Activated T-cell treated with anti-CD3 and anti-CD28 coated beads for 24 hours (primary cell): ENCODE data around the gene TMEM156.
"Not testable (repeated sequence)": the region's sequence is repeated elsewhere in the genome, so short reads cannot be mapped to it uniquely, and the experiment has no call there.

Experiments used
- DNase-seq: peaks from one replicate; pipeline ENCODE4 v3.0.0-alpha.2; 2020; ENCODE audit warnings: low read depth

Gene TMEM156

GRCh38 chr4:38957893-38958292 is 74.3 kb downstream of the TMEM156 start:
- no peak for DNase-seq

DNA sequence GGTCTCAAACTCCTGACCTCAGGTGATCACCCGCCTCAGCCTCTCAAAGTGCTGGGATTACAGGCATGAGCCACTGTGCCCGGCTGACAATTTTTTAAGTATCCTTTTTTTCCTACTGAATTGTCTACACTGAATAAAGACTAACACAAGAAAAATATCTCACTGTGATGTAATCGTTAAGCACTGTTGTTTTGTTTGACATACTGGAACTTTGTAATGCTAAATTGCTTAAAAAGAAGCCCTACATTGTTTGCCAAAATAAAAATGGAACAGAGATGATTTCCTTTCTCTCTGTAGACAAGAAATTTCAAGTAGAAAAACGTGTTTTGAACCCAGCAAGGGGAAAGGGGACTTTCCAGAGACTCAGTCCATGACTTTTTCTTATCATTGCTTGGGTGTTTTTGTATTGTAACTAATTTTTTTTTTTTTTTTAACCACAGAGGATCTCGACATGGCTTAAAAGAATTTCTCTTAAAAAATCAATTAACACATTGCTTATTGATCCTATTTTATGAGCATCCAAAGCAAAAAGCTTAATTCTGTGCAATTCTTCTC is 74.9 kb downstream of the TMEM156 start:
- no peak for DNase-seq

- no peak for DNase-seq
These were observed 76.3 kb downstream of the TMEM156 start for GRCh38 chr4:38955957-38956356.

DNA sequence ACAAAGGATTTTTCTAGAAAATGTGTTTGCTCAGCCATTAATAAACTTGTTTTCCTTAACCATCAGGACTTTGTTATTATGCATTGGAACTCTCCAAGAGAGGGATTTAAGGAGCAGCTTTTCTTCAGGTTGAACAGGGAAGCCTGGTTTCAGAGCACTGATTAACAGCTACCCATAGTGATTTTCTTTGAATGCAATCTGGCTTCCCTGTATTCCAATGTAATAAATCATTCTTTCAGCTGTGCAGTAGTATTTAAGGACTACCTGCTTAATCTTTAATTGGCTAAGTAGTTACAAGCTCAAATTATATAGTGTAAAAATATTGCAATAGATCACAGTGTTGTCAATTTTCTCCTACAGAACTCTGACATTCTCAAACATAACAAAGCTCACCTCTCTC is 77.5 kb downstream of the TMEM156 start:
- no peak for DNase-seq

- DNase-seq, result no peak
These were observed 80.2 kb downstream of the TMEM156 start for GRCh38 chr4:38952017-38952416.

DNA sequence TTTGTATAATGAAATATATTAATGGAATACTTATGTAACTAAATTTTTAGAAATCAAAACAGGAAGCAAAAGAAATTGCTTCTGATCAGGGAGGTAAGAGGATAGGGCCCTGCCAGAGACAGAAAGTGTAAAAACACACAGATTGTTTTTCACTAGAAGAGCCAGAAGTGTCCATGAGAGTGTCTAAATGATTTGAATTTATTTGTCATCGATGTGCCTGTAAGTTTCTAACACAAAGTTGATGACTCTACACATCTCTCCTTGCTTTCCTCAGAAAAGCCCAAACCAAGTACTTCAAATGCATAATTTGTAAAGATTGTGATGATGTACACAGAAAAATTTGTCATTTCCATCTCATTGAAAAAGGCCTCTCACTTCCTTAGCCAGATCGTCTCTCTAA is 80.6 kb downstream of the TMEM156 start:
- no peak for DNase-seq

DNA sequence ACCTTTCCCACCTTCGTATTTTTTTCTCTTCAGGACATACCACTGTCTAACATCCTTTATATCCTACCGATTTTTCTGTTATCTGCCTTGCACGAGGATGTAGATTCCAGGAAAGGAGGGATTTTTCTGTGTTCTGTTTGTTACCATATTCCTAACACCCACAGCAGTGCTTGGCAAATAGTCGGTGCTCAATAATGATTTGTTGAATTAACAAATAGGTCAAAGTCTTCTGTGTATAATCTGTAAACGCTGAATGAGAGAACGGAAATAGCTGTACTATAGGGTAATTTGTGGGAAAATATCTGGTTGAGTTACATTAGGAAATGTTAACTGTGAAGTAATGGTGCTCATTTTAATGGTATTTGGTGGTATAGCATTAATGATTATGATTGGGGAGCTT is 81.5 kb downstream of the TMEM156 start:
- DNase-seq, result no peak

- DNase-seq, result no peak
These were observed 82.0 kb downstream of the TMEM156 start for GRCh38 chr4:38950159-38950558.

DNA sequence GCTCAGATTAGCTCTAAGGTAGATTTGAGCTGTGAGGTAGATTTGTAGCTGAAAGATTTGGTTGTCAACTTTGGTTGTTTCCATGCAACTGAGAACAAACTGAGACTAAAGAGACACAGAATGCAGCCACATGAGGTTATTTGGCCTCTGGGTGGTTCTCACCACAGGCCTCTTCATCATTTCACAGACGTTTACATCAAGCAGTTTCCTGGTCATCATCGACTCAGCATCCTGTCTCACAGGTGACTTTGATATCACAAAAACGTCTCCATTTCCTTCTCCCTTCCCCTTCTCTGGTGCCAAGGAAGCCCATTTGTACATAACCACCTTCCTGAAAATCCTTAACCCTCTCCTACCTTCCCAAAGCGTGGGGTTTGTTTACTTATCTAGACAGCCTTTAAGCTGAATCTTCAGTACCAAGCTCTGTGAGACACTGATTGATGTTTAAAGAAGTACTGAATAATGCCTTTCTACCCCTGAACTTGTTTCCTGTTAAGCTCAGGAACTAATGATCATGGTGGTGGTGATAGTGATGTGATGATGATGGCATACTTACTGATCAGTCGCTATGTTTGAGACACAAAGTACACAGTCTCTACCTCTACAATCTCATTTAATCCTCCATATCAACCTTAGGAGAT is 82.7 kb downstream of the TMEM156 start:
- no peak for DNase-seq

- no peak for DNase-seq
These were observed 83.7 kb downstream of the TMEM156 start for GRCh38 chr4:38948551-38948950.

- DNase-seq, result no peak
These were observed 85.3 kb downstream of the TMEM156 start for GRCh38 chr4:38946919-38947318.

GRCh38 chr4:38944440-38944839 is 87.8 kb downstream of the TMEM156 start:
- no peak for DNase-seq

- no peak for DNase-seq
These were observed 88.9 kb downstream of the TMEM156 start for GRCh38 chr4:38943343-38943742.

DNA sequence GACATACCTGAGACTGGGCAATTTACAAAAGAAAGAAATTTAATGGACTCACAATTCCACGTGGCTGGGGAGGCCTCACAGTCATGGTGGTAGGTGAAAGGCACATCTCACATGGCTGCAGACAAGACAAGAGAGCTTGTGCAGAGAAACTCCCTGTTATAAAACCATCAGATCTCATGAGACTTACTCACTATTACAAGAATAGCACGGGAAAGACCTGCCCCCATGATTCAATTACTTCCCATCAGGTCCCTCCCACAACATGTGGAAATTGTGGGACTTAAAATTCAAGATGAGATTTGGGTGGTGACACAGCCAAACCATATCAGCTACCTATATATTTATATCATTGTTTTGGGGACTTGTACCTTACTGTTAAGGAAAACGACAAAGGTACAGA is 90.3 kb downstream of the TMEM156 start:
- DNase-seq, result not testable (repeated sequence)

DNA sequence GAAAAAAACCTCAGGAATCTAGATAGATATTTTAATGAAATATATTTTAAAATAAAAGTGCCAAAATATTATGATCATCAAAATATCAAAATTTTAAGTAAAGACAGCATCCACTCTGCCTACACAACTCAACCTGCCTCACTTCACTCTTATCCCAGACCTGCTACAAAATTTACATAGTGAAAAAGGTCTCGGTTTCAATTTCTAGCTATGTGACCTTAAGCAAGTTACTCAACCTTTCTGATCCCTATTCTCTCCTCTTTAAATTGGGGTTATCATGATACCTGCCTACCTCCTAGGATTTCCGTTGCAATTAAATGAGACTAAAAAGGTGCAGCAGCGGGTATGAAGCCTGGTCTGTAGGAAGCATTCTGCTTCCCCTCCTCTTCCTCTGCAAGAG is 91.7 kb downstream of the TMEM156 start:
- no peak for DNase-seq

DNA sequence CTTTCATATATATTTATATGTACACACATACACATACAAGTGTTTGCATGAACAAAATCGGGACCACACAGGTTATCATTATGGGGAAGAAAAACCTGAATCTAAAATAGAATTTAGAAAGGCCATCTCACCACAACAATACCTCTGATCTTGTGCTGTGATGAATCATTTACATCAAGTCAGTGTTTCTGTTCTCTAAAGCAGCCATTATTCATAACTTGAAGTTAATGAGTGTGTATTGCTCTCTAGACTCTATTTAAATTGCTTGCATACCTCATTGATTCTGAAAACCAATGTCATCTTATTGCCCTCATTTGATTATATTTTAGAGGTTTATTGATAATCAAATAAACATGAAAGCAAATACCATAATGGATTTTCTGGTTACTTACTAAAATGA is 93.0 kb downstream of the TMEM156 start:
- DNase-seq, result no peak

GRCh38 chr4:38935391-38936073 is 96.7 kb downstream of the TMEM156 start:
- no peak for DNase-seq

DNA sequence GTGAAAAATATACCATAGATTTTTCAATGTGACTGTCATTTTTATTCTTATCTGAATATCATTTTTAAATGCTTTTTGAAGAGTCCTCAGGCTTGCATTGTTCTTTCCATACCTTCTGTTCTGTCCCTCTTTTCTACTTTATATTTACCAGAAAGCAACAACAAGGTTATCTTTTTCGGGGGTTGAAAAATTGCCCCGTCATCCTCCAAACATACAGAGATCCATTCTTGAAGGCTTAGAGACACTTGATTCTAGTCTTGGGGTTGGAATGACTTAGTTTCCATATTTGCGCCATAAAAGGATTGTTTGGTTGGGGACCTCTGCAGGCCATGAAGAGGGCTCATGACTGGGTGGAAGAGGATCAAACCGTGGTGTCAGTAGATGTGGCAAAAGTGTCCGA is 101.1 kb downstream of the TMEM156 start:
- DNase-seq, result no peak

DNA sequence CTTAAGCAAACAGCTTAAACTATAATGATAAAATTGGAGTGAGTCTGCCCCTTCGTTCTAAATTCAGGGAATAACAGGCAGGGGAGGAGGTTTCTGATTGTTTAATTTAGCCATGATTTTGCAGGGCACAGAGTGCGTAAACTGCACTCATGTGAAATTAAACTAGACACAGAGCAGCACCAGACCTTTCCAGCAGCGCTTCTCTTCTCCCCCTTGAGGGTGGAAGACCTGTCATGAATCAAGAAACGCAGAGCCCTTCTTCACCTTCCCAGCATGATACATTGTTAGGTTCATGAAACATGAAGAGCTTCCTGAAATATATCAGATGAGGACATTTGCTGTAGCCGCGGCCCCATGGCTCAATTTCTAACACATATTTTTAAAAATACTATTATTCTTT is 101.5 kb downstream of the TMEM156 start:
- no peak for DNase-seq

DNA sequence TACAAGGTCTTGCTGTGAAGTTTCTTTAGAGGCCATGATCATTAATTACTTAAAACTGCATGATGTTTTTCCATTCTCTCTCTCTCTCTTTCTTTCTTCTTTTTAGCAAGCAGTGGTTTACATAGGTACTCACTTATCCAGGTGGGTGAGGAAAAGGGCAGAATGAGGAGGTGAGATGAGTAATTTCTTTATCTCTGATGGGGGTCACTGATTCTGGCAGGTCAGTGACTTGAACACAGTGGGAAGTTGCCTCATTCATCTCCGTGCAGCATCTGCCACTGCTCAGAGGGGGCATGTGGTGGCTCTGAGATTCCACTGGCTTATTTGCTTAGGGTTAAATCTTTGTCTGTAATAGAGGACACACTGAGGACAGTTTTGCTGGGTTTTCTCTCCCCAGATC is 102.0 kb downstream of the TMEM156 start:
- DNase-seq, result no peak

GRCh38 chr4:38928974-38929373 is 103.2 kb downstream of the TMEM156 start:
- DNase-seq, result no peak

GRCh38 chr4:38928568-38928967 is 103.6 kb downstream of the TMEM156 start:
- DNase-seq, result no peak

GRCh38 chr4:38926896-38927295 is 105.3 kb downstream of the TMEM156 start:
- no peak for DNase-seq
